MCF 10A (cell line): Measurements from ENCODE around the gene TSPAN16. TPM values are rescaled to one million over a fixed set of nuclear protein-coding genes. Genes with fewer than 3 reads are reported as not detected.

Source experiments
- BruUV-seq: library from RNA; stranded (reverse); fragments of 400-500 nt; replicated peaks from 2 replicates; lab custom pipeline; 2021; lab: Mats Ljungman, UMichigan
- CTCF ChIA-PET: fragments of 300-600 bp; sonication (Branson Sonifier 250); formaldehyde crosslinking; extraction: SDS; loops from one replicate; lab custom pipeline; 2021; ENCODE audit warnings: antibody characterized with exemption, inconsistent platforms; lab: Yijun Ruan, JAX
- POLR2A ChIA-PET: fragments of 300-600, 350-650 bp; sonication (Branson Sonifier 250); formaldehyde crosslinking; extraction: SDS; loops from one replicate; lab custom pipeline; 2020; ENCODE audit warnings: antibody characterized with exemption, inconsistent platforms; lab: Yijun Ruan, JAX
- DNase-seq: peaks from one replicate; pipeline ENCODE4 v3.0.0-alpha.2; 2018; ENCODE audit not compliant: unreplicated experiment
- H3K27ac Mint-ChIP-seq: one replicate; pipeline ENCODE4 v1.8.0; 2022; ENCODE audit warnings: mild to moderate bottlenecking, low read depth, mixed read lengths; ENCODE audit not compliant: unreplicated experiment
- H3K27me3 Mint-ChIP-seq: one replicate; pipeline ENCODE4 v1.8.0; 2022; ENCODE audit warnings: mixed read lengths; ENCODE audit not compliant: insufficient read depth, unreplicated experiment
- H3K36me3 Mint-ChIP-seq: one replicate; pipeline ENCODE4 v1.8.0; 2022; ENCODE audit warnings: mild to moderate bottlenecking, moderate library complexity, mixed read lengths; ENCODE audit not compliant: insufficient read depth, unreplicated experiment
- H3K4me1 Mint-ChIP-seq: one replicate; pipeline ENCODE4 v1.8.0; 2022; ENCODE audit warnings: mixed read lengths; ENCODE audit not compliant: insufficient read depth, unreplicated experiment
- H3K4me3 Mint-ChIP-seq: one replicate; pipeline ENCODE4 v1.8.0; 2022; ENCODE audit warnings: mild to moderate bottlenecking, moderate library complexity, mixed read lengths; ENCODE audit not compliant: unreplicated experiment
- H3K9me3 Mint-ChIP-seq: one replicate; pipeline ENCODE4 v1.8.0; 2022; ENCODE audit warnings: mixed read lengths; ENCODE audit not compliant: unreplicated experiment
- intact Hi-C: fragments of 100-400 bp; cut with micrococcal nuclease; formaldehyde crosslinking; loops from 2 replicates; pipeline ENCODE4 v1.14.1; 2022
- total RNA-seq: library from RNA; stranded (reverse); gene quantifications from 2 replicates; pipeline ENCODE4 v1.2.3, GENCODE V29; 2022
- TF ChIP-seq, protein P1 (sequence below): fragments of 200-600 bp; IDR thresholded peaks from one replicate; pipeline ENCODE4 v1.8.0; 2022; ENCODE audit warnings: antibody characterized with exemption, mild to moderate bottlenecking; ENCODE audit not compliant: unreplicated experiment

The TSPAN16 gene
- total RNA-seq, 1 experiment from 2014 or later = not detected

DNA sequence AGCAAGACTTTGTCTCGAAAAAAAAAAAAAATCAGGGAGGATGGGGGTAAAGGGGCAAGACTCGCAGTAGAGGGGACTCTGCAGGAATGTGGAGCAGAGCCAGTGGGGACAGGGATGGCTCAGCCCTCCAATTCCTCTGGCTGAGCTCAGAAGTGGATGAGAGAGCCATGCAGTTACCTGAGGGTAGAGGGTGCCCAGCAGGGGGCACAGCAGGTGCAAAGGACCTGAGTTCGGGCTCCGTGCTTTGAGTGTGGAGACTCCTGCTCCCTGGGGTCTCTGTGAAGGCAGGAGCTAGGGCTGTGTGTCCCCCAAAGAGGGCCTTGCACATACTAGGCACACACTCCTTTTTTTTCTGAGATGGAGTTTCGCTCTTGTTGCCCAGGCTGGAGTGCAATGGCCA lies 41.3 kb upstream of the TSPAN16 start:
- ChIA-PET CTCF (interaction anchor here (0.6 to 2.2 kb wide), 3 partner anchors 10 to 219 kb away, joined by 4 to 11 read pairs (median 4); no protein-coding TSS in a partner anchor), POLR2A (interaction anchor here (0.6 to 1.4 kb wide), 2 partner anchors 12 to 14 kb away, joined by 3 read pairs; no protein-coding TSS in a partner anchor)
- no TSS peak for BruUV-seq
- TF ChIP-seq, protein P1, sequence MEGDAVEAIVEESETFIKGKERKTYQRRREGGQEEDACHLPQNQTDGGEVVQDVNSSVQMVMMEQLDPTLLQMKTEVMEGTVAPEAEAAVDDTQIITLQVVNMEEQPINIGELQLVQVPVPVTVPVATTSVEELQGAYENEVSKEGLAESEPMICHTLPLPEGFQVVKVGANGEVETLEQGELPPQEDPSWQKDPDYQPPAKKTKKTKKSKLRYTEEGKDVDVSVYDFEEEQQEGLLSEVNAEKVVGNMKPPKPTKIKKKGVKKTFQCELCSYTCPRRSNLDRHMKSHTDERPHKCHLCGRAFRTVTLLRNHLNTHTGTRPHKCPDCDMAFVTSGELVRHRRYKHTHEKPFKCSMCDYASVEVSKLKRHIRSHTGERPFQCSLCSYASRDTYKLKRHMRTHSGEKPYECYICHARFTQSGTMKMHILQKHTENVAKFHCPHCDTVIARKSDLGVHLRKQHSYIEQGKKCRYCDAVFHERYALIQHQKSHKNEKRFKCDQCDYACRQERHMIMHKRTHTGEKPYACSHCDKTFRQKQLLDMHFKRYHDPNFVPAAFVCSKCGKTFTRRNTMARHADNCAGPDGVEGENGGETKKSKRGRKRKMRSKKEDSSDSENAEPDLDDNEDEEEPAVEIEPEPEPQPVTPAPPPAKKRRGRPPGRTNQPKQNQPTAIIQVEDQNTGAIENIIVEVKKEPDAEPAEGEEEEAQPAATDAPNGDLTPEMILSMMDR = peak; percentile 18
- Mint-ChIP-seq H3K9me3 (no peaks in the 10 kb centered on the region), H3K27ac (no peak overlapping the region), H3K27me3 (no peaks in the 10 kb centered on the region), H3K4me1 (no peaks in the 10 kb centered on the region), H3K4me3 (no peak overlapping the region), H3K36me3 (peaks cover 6% of the 10 kb centered on the region)
- no peak for DNase-seq
- intact Hi-C loops = no loop called here

GRCh38 chr19:11256189-11256588 lies 39.8 kb upstream of the TSPAN16 start:
- H3K27me3 Mint-ChIP-seq = no peaks in the 10 kb centered on the region
- CTCF ChIA-PET = interaction anchor here (0.5 to 2.2 kb wide), 4 partner anchors 9 to 221 kb away, joined by 3 to 11 read pairs (median 4); no protein-coding TSS in a partner anchor
- no peak overlapping the region for H3K27ac Mint-ChIP-seq
- H3K4me3 Mint-ChIP-seq = no peak overlapping the region
- intact Hi-C loops = no loop called here
- TF ChIP-seq, protein P1 = no peak
- no peak for DNase-seq
- H3K4me1 Mint-ChIP-seq = no peaks in the 10 kb centered on the region
- no peaks in the 10 kb centered on the region for H3K9me3 Mint-ChIP-seq
- BruUV-seq = no TSS peak
- POLR2A ChIA-PET = interaction anchor here (0.7 kb wide), 1 partner anchor 326 kb away, joined by 3 read pairs; no protein-coding TSS in a partner anchor
- peaks cover 6% of the 10 kb centered on the region for H3K36me3 Mint-ChIP-seq

- CTCF ChIA-PET = interaction anchor here (0.6 kb wide), 1 partner anchor 55 kb away, joined by 3 read pairs; no protein-coding TSS in a partner anchor
- H3K4me1 Mint-ChIP-seq = no peaks in the 10 kb centered on the region
- H3K27me3 Mint-ChIP-seq = no peaks in the 10 kb centered on the region
- TF ChIP-seq, protein P1 = no peak
- no peaks in the 10 kb centered on the region for H3K9me3 Mint-ChIP-seq
- peaks cover 6% of the 10 kb centered on the region for H3K36me3 Mint-ChIP-seq
- POLR2A ChIA-PET = no interaction called here
- intact Hi-C loops = no loop called here
- H3K27ac Mint-ChIP-seq = no peak overlapping the region
- BruUV-seq = no TSS peak
- no peak overlapping the region for H3K4me3 Mint-ChIP-seq
- peak; percentile 32 for DNase-seq
These were observed 38.0 kb upstream of the TSPAN16 start for GRCh38 chr19:11257846-11258380.

DNA sequence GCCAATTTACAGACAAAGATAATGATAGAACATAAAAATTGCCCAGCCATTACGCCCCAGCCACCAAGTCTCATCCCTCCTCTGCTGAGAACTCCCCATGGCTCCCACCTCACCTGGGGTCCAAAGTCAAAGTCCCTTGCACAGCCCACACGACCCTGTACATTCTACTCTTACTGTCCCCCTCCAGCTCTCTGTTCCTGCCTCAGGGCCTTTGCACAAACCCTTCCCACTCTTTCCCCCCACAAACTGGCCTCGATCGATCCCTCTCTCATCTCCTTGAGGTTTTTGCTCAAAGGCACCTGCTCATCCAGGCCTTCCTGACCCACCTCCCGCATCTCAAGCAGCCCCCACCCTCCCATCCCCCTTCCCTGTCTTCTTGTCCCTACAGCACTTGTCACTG lies 35.0 kb upstream of the TSPAN16 start:
- CTCF ChIA-PET = interaction anchor here (1.0 kb wide), 1 partner anchor 11 kb away, joined by 4 read pairs; no protein-coding TSS in a partner anchor
- H3K4me1 Mint-ChIP-seq = peaks cover 16% of the 10 kb centered on the region

More for the DNA sequence above, 35.0 kb upstream of the TSPAN16 start:
- H3K9me3 Mint-ChIP-seq = no peaks in the 10 kb centered on the region
- no TSS peak for BruUV-seq
- TF ChIP-seq, protein P1 = no peak
- intact Hi-C loops = no loop called here
- peaks cover 11% of the 10 kb centered on the region for H3K36me3 Mint-ChIP-seq
- H3K27me3 Mint-ChIP-seq = no peaks in the 10 kb centered on the region
- H3K27ac Mint-ChIP-seq = peak overlapping the region; percentile 75
- H3K4me3 Mint-ChIP-seq = peak overlapping the region; percentile 65
- DNase-seq = no peak
- POLR2A ChIA-PET = interaction anchor here (1.2 kb wide), 1 partner anchor 70 kb away, joined by 3 read pairs; no protein-coding TSS in a partner anchor
